Fibroblast of mammary gland (primary cell): Measurements from ENCODE around the gene OSCP1.

ENCODE experiments used
- DNase-seq: peaks from one replicate; pipeline ENCODE4 v3.0.0-alpha.2; 2010; ENCODE audit warnings: low read depth
- H3K4me3 ChIP-seq: 2 replicates; pipeline ENCODE4 v1.5.1; 2011; ENCODE audit warnings: low read depth, mild to moderate bottlenecking, low read length, moderate library complexity; ENCODE audit not compliant: control insufficient read depth
- CTCF ChIP-seq: conservative IDR thresholded peaks from 2 replicates; pipeline ENCODE4 v1.5.1; 2011; ENCODE audit warnings: low read depth, low read length, inconsistent platforms; ENCODE audit not compliant: control insufficient read depth, insufficient read depth

Gene OSCP1

DNA sequence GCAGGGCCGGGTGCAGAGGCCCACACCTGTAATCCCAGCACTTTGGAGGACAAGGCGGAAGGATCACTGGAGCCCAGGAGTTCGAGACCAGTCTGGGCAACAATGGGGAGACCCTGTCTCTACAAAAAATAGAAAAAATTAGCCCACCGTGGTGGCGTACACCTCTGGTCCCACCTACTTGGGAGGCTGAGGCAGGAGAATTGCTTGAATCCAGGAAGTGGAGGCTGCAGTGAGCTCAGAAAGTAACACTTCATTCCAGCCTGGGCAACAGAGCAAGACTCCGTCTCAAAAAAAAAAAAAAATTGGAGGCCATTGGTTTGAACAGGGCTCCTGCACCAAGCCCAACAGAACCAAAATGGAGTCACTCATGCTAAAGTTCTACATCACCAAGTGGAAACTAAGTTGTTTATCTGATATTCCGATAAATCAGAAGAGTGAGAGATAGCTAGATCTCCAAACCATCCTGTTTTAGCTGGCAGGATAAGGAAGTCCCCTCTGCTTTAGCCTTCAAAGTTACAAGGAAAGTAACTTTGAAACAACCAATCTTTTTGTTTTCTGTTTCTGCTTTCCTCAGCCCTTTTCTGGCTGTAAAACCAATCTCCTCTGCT lies 51.8 kb downstream of the OSCP1 start:
- no peak for TF ChIP-seq CTCF
- DNase-seq = no peak
- no peak overlapping the region for H3K4me3 ChIP-seq

DNA sequence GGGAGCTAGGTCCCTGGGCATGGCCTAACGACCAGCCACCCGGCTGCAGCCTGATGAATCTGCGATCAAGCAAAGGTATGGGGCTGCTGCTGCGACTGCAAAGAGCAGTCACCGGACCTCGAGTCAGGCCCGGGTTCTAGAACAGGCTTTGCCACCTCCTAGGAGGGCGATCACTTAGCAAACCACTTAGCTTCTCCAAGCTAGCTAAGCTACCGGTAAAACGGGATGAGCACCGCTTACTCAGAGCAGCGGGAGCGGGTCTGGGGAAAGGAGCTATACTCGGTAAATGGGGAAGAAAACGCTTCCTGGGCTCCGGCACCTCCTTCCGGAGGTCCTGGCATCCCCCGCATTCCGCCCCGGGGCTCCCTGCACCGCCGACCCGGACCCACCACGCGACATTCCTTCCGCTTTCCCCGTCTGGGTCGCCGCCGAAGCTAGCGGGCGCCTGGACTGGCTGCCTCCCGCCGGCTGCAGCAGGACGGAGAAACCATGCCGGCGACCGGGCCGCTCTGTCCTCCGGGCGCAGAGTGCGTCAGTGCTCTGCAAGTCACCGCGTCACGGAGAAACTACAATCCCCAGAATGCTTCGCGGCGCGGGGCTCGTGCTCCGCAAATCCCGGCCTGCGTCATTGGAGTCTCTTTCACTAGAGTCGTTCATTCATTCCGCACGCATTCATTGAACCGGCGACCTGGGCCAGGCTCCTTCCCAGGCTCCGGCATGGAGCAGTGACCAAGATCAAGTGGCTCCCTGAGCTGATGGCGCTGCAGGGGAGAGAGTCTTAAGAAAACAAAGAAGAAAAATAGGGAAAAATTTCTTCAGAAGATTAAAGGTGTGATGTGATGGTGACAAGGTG lies 52.6 kb downstream of the OSCP1 start, which contains the start of gene LSM10:
TSS of gene LSM10 (minus strand) at position 531 of the 853 bp plus-strand sequence. CDS start 3,779 bp downstream, outside the sequence.
- H3K4me3 ChIP-seq = peak within 1 kb of the TSS; percentile 95
- DNase-seq = peak; percentile 92
- TF ChIP-seq CTCF = no peak

- peak overlapping the region; percentile 95 for H3K4me3 ChIP-seq
- DNase-seq = no peak
- TF ChIP-seq CTCF = no peak
These were observed 53.2 kb downstream of the OSCP1 start for GRCh38 chr1:36397083-36397377.

- DNase-seq = no peak
- H3K4me3 ChIP-seq = no peak overlapping the region
- TF ChIP-seq CTCF = no peak
These were observed 53.9 kb downstream of the OSCP1 start for GRCh38 chr1:36396359-36396758.

GRCh38 chr1:36393686-36394085 lies 56.6 kb downstream of the OSCP1 start:
- DNase-seq = no peak
- no peak for TF ChIP-seq CTCF
- H3K4me3 ChIP-seq = no peak overlapping the region

- no peak for DNase-seq
- TF ChIP-seq CTCF = no peak
These were observed 57.4 kb downstream of the OSCP1 start for GRCh38 chr1:36392836-36393235.

More at GRCh38 chr1:36392836-36393235, 57.4 kb downstream of the OSCP1 start:
- no peak overlapping the region for H3K4me3 ChIP-seq
